Measurements from ENCODE around the gene RASGRF1.
"Not testable (repeated sequence)": the region's sequence is repeated elsewhere in the genome, so short reads cannot be mapped to it uniquely, and the experiment has no call there.

RASGRF1 gene

DNA sequence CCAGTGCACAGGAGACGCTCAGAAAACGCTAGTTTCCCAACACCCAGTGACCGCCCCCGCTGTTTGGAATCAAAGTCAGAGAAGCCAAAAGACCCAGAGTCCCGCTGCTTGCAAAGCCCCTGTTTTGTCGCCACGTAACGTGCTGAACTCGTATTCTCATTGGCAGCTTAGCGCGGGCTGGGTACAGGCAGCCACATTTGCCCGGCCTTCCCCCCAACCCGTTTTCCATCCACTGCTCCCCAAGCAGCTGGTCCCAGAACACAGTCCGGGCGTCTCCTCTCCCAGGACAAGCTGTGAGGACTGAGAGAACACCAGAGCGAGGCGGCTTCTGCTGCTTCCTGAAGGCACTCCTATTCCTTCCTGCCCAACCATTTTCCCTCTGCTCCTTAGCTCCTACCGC is 54.8 kb downstream of the RASGRF1 start:
- DNase-seq: no peak

DNA sequence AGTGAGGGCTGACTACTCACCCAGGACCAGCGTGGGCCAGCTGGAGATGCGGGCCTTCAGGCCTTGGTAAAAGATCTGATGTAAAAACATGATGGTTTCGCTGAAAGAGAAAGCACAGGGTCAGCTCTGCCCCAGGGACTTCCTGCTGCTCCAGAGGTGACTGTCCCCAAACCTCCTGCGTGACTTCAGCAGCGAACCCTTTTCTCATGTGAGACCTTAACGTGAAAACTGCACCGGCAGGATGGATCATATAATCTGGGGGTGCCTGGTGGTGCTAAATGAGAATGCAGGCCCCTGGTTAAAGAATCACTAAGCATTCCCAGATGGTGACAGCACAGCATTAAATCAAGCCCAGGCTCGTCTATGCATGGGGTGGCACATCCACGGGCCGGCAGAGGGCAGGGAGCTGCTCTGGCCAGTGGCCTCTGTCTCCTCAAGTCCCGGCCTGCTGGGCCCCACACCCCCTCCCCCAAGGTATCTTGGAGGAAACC is 55.4 kb downstream of the RASGRF1 start:
- DNase-seq: no peak

DNA sequence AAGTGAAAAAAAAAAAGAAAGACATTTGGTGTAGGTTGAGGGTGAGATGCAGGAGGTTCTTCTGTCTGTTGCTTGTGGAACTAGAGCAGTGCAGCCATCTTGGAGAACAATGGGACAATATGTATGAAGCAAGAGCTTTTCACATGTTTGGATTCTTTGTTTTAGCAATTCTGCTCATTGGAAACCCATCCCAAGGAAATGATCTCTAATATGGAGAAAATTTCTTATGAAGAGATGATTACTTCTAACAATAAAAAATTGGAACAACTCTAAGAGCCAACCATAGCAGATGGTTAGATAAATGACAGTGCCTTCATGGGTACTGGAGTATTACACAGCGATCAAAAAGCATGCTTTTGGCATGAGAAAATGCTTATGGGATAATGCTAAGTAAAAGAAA is 56.3 kb downstream of the RASGRF1 start:
- no peak for DNase-seq

GRCh38 chr15:79032656-79033055 is 57.9 kb downstream of the RASGRF1 start:
- DNase-seq: no peak

DNA sequence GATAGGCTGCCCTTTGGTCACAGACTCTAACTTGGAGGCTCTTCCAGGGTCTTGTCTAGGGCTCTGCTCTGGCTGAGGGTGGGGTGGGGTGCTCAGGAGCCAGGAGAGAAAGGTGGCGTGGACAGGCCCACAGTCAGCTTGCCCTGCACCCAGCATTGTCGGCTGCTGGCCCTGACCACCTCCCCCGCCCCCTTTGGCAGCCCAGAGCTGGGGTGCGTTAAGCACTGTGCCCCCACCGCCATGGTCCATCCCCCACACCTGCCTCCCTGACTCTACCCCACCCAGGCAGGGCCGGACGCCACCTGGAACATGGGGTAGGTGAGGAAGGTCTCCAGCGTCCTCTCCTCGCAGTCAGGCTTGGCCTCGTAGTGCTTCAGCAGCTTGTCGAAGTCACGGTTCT is 58.8 kb downstream of the RASGRF1 start:
- DNase-seq: no peak

GRCh38 chr15:79031201-79031600 is 59.4 kb downstream of the RASGRF1 start:
- DNase-seq: no peak

- DNase-seq: no peak
Measured at GRCh38 chr15:79030470-79030869, 60.1 kb downstream of the RASGRF1 start.

DNA sequence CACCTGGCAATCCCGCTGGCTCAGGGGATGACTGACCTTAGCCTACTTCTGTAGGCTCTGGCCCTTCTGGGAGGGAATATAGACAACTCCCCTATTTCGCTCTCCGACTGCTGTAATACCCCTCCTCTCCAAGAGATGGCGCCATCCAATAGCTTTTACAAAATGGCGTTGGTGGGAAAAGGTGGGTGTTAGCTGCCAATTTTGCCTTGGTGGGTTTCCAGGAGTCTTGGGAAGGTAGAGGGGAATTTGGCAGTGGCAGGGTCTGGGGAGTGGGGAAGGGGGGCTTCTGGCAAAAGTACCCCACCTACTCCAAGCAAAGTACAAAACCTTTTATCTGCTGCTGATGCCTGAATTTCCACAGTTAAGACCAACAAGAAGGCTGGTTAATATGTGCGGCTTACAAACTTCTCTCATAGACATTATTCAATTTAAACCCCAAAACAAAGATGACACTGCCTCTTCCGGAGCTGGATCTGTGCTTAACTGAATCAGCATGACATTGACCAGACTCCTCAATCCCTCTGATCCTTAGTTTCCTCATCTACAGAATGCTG is 62.1 kb downstream of the RASGRF1 start:
- no peak for DNase-seq

DNA sequence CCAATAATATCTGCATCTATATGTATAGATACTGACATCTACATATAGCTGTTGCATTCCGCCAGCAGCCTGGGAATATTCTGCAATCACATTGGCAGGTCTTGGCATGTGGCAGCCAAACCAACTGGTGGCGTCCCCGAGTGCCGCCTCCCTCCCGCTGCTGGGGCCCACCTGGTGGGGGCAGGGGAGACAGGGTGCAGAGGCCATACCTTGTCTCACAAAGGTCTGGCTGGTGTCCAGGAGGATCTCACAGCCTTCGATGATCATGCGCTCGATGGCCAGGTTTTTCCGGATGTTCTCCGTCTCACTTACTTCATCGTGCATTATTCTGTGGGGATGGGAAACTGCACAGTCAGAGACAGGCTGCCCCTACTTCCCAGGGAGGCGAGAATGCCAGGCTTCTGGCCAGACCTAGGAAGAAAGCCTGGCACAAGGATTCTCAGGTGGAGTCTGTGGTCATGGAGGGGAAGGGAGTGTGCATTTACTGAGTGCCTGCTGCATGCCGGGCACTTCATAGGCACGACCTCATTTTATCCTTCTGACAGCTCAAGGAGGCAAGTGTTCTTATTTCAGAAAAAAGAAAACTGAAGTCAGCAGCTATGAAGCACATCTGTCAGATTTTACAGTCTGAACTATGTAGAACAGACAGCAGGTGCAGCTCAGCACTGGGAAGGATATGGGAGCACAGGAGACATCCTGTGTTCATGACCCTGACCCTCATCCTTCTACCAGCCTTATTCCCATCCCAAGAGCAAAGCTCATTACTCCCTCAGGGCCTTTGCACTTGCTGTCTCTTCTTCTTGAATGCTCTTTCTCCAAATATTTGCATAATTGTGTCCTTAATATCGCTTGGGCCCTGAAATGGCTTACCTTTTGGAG is 62.8 kb downstream of the RASGRF1 start:
- no peak for DNase-seq

DNA sequence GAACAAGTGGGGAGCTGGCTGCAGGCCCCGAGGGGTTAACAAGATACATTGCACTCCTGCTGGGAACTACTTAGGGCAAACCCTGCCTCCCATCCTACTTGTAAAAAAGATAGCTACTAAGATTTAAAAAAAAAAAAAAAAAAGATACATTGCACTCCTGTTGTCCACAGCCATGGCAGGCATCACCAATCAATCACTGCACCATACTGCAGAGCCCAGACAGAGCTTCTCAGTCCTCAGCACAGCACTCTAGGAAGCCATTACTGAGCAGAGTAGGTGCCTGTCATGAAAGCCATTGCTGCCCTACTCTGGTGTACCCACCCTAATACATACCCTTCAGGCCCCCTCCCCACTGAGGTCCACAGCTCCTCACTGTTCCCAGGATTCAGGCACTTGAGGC is 64.8 kb downstream of the RASGRF1 start:
- no peak for DNase-seq

- DNase-seq: no peak
Measured at GRCh38 chr15:79025201-79025600, 65.4 kb downstream of the RASGRF1 start.

DNA sequence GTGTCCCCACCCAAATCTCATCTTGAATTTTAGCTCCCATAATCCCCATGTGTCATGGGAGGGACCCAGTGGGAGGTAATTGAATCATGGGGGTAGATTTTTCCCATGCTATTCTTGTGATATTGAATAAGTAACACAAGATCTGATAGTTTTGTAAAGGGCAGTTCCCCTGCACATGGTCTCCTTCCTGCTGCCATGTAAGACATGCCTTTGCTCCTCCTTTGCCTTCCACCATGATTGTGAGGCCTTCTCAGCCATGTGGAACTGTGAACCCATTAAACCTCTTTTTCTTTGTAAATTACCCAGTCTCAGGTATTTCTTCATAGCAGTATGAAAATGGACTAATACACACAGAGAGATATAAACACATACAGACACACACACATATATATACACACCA is 66.1 kb downstream of the RASGRF1 start:
- DNase-seq: not testable (repeated sequence)

GRCh38 chr15:79023918-79024317 is 66.7 kb downstream of the RASGRF1 start:
- DNase-seq: no peak

- no peak for DNase-seq
Measured at GRCh38 chr15:79023546-79023890, 67.1 kb downstream of the RASGRF1 start.

DNA sequence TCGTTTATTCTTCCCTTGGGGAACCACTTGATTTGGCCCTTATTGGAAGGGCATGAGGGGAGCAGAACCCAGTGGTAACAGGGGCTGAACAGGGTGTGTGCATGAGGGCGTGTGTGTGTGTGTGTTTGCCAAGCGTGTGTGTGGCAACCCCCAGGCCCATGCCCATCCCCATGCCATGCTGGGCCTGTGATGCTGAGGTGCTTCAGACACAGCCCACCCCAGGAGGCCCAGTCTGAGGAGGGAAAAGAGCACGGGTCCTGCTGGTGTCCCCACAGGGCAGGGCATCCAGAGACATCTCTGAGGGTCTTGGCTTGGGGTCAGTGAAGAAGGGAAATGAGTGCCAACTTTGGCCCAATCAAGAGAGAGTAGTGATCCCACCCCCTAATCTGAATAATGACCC is 71.6 kb downstream of the RASGRF1 start:
- no peak for DNase-seq

DNA sequence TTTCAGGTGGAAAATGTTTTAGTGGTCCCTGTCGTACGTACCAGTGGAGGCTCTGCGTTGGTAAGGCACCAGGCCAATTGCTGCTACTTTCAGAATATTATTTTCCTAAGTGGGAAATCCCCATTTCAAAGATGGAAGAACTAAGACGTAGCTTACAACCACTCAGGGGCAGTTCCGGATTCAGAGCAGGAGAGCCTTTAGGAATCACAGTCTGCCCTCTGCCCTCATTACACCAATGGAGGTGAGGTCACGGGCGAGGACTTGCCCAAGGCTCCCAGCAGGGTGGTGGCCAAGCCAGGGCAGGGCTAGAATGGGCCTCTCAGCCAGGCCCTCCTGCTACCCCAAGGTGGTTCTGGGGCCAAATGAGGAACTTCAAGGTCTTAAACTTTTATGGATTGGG is 72.6 kb downstream of the RASGRF1 start:
- DNase-seq: no peak

- DNase-seq: no peak
Measured at GRCh38 chr15:79016527-79017170, 73.9 kb downstream of the RASGRF1 start.

DNA sequence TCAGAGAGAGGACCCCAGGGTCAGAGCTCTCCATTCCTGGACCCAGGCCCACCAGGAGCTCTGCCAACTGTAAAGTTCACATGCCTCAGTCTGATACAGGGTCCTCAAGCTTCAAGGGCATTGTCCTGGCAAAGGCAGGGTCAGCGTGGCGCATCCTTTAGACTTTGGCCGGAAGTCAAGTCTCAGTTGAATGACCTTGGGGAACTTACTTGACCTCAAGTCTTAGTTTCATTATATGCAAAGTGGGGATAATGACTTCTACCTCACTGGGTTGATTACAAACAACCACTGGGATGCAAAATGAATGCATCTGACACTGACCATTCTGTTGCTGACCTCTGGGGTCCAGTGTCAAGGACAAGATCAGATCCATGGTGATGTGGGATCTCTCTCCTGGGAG is 75.2 kb downstream of the RASGRF1 start:
- DNase-seq: no peak

GRCh38 chr15:79010278-79010677 is 80.3 kb downstream of the RASGRF1 start:
- DNase-seq: no peak

- DNase-seq: no peak
Measured at GRCh38 chr15:79009379-79009778, 81.2 kb downstream of the RASGRF1 start.

- no peak for DNase-seq
Measured at GRCh38 chr15:79008659-79009058, 81.9 kb downstream of the RASGRF1 start.

DNA sequence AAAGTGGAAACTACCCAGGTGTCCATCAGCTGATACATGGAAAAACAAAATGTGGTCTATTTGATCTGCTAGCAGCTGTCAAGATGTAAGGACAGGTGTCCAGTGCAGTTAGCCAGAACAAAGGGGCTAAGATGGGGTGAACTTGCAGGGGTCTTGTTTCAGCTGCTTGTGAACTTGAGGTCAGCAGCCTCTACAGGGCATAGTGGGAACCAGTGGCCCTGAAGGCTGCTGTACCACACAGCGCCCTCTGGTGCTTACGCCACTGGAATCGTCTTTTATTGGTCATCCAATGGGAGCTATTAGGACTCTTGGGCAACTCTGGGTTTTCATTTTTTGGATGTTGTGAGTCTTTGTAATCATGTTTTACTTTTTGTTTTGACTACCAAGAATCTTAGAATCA is 83.5 kb downstream of the RASGRF1 start:
- DNase-seq: no peak

- DNase-seq: no peak
Measured at GRCh38 chr15:79006071-79006470, 84.5 kb downstream of the RASGRF1 start.

DNA sequence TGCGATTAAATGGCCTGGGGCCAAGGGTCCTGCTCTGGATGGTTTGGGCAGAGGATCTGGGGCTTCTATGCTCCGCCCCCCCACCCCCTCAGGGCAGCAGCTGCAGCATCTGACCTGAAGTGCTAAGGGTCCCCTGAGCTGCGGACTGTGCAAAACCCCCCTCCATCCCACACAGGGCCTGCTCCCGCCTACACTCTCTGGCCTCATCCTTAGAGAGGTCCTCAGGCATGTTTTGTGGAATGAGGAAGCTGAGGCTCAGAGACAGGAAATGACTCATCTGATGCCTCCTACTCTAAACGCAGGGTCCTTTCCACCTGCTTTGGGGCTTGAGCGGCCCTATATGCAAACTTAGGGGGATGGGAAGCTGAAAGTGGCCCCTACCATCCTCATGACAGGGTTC is 86.2 kb downstream of the RASGRF1 start:
- DNase-seq: no peak

Measured in NCI-H524 treated with DMSO at 0.1 percent for 48 hours (cell line).